Effector memory CD4-positive, alpha-beta T cell (primary cell): Measurements from ENCODE around the gene KLF11.

ENCODE experiments used
- DNase-seq, 3 donors: peaks; one replicate each; pipeline ENCODE4 v3.0.0-alpha.2; 2020
- H3K27ac ChIP-seq: 2 replicates; pipeline ENCODE4 v1.7.0; 2013; ENCODE audit warnings: mild to moderate bottlenecking, low read length, moderate library complexity; ENCODE audit not compliant: insufficient read depth, poor library complexity, severe bottlenecking
- H3K27me3 ChIP-seq: replicated peaks from 2 replicates; pipeline ENCODE4 v1.7.0; 2013; ENCODE audit warnings: mild to moderate bottlenecking, low read length; ENCODE audit not compliant: insufficient read depth, control insufficient read depth, poor library complexity, severe bottlenecking
- H3K36me3 ChIP-seq: 2 replicates; pipeline ENCODE4 v1.7.0; 2013; ENCODE audit warnings: mild to moderate bottlenecking, low read length, moderate library complexity; ENCODE audit not compliant: control insufficient read depth, insufficient read depth
- H3K4me1 ChIP-seq: 2 replicates; pipeline ENCODE4 v1.7.0; 2013; ENCODE audit warnings: low read length, mild to moderate bottlenecking; ENCODE audit not compliant: control insufficient read depth, insufficient read depth, poor library complexity, severe bottlenecking
- H3K4me3 ChIP-seq: 2 replicates; pipeline ENCODE4 v1.7.0; 2013; ENCODE audit warnings: low read length, low read depth, mild to moderate bottlenecking; ENCODE audit not compliant: insufficient read depth, poor library complexity, severe bottlenecking
- H3K9me3 ChIP-seq: 2 replicates; pipeline ENCODE4 v1.7.0; 2013; ENCODE audit warnings: mild to moderate bottlenecking, low read length, moderate library complexity; ENCODE audit not compliant: control insufficient read depth

The KLF11 gene

DNA sequence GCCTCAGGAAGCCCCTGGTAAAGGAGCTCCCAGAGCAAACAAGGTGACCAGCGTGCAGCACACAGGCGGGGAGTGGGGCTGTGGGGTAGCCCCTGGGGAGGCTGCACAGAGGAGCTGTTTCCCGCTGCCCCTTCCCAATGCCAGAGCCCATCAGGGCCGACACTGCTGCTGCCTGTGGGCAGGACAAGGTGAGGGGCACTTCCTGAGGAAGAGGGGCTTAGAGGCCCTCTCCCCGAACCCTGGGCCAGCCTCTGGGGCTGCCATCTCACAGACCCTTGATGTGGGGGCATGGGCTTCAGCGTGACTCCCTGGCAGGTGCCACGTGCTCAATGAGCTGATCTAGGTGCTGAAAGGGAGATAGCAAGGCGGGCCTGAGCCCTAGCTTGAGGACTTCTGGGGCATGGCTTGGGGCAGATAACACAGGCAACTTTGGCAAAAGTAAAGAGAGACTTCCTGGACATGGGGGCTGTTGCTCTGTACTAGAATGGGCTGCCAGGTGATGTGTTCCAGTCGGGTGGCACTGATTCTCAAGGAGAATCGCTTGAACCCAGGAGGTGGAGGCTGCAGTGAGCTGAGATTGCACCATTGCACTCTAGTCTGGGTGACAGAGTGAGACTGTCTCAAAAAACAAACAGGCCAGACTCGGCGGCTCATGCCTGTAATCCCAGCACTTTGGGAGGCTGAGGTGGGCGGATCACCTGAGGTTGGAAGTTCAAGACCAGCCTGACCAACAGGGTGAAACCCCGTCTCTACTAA, 9.9 kb upstream of the KLF11 start:
- Histone ChIP-seq H3K4me1 (peaks cover 26% of the 10 kb centered on the region), H3K36me3 (no peaks in the 10 kb centered on the region), H3K4me3 (no peak overlapping the region), H3K27me3 (no peaks in the 10 kb centered on the region), H3K9me3 (no peaks in the 10 kb centered on the region), H3K27ac (no peak overlapping the region)
- no peak for DNase-seq

DNA sequence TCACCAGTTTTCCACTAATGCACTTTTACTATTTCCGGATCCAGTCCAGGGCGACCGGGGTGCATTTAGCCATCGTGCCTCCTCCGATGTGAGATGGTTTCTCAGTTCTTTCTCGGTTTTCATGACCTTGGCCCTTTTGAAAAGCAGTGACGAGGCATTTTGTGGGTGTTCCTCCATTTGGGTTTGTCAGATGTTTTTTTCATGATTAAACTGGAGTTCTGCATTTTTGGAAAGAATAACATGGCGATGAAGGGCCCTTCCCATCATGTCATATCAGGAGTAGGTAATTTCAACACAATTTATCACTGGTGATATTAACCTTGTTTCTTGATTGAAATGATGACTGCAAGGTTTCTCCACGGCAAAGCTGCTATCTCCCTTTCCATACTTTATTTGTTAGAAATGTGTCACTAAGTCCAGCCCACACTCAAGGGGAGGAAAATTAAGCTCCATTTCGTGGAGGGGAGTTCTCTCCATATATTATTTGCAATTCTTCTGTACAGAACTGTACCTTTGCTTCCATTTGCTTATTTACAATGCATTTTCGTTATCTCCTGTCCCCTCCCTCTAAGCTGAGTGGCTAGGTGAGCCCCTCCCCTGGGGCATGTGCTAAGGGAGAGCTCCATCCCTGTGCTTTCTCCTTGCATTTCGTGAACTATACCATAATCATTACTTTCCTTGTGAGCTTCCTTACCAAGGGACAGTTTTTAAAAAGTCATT, 8.9 kb upstream of the KLF11 start:
- no peak overlapping the region for H3K27ac ChIP-seq
- no peaks in the 10 kb centered on the region for H3K36me3 ChIP-seq
- DNase-seq, result no peak
- no peak overlapping the region for H3K4me3 ChIP-seq
- H3K4me1 ChIP-seq, result peaks cover 15% of the 10 kb centered on the region
- H3K9me3 ChIP-seq, result no peaks in the 10 kb centered on the region
- H3K27me3 ChIP-seq, result no peaks in the 10 kb centered on the region

DNA sequence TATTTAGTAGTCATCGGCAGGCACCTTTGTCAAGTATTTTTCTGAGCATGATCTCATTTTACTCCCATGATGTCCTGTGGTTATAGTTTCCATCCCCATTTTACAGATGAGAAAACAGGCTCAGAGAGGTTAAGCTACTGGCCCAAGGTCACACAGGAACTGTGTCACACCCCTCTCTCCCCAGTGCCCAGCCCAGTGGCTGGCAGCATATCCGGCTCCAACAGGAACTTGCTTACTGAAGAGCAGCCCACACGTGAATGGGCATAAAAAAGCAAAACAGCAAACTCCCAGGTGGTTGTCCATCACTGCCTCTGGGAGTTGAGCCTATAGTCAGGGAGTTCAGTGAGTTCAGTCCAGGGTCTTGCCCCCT, 8.3 kb upstream of the KLF11 start:
- DNase-seq, result no peak
- no peaks in the 10 kb centered on the region for H3K9me3 ChIP-seq
- H3K27me3 ChIP-seq, result no peaks in the 10 kb centered on the region
- H3K4me1 ChIP-seq, result peaks cover 10% of the 10 kb centered on the region
- H3K27ac ChIP-seq, result no peak overlapping the region
- no peak overlapping the region for H3K4me3 ChIP-seq
- H3K36me3 ChIP-seq, result no peaks in the 10 kb centered on the region

DNA sequence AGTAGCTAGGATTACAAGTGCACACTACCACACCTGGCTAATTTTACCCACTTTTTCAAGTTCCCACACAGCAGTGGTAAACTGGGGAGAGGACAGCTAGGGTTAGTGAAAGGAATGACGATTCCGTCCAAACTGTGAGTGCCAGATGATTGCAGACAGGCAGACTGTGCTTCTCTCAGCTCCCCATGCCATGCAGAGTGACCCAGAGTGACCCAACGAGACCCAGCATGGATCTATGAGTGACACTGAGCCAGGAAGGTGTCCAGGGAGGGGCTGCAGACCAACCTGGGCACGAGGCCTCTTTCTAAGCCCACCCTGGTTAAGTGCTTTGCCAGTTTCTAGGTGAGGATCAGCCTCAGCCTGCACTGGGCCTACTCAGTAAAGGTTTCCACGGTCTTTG, 7.7 kb upstream of the KLF11 start:
- H3K36me3 ChIP-seq, result no peaks in the 10 kb centered on the region
- no peak overlapping the region for H3K4me3 ChIP-seq
- H3K9me3 ChIP-seq, result no peaks in the 10 kb centered on the region
- no peak overlapping the region for H3K27ac ChIP-seq
- peaks cover 7% of the 10 kb centered on the region for H3K4me1 ChIP-seq
- no peaks in the 10 kb centered on the region for H3K27me3 ChIP-seq
- DNase-seq, result no peak

DNA sequence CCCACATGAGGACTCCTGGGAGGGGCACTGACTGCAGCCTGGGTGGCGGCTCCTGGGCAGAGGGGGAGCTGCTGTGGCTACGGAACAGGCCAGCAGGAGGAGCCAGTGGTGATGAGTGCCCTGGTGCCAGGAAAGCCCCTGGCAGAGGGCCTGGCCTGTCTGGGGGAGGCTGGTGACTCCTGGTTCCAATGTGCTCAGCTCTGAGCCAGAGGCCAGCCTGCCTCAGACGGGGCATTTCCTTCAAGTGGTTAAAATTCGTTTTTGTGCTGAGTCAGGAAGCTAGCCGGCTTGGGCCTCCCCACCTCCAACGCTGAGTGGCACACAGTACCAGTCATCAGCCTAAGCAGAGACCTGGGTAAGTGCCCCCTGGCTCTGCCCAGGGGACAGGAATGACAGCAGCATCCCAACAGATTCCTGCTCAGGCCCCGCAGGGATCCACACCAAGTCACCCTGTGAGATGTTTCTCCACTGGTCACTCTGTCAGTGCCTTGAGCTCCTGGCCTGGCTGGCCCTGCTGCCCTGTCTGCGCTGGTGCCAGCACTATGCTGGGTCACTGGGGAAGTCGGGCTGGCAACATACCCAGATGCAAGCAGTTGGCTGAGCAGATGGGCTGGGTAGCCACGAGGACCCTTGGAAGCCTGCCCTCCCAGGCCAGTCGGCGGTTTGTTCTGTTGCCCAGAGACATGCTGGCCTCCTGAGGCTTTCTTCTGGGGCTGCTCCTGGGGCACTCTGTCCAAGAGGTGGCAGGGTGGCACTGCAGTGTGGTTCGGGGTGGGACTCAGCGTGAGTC, 7.1 kb upstream of the KLF11 start:
- H3K4me3 ChIP-seq, result no peak overlapping the region
- H3K27ac ChIP-seq, result no peak overlapping the region
- peaks cover 7% of the 10 kb centered on the region for H3K4me1 ChIP-seq

DNA sequence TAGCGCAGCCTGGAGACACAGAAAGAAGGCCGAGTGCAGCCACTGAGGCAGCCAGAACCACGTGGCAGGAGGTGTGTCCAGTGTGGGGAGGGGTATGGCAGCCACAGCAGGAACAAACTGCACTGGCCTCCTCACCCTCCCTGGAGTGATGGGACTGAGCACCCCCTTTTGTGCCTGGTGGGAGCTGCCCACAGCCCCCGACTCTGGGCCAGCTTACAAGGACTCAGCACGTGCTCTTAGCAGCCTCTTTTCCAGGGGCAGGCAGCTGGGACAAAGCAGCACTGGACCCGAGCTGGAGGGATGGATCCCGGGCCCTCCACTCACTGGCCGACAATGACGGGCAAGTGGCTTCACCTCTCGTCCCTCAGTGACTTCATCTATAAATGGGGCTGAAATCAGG, 5.2 kb upstream of the KLF11 start:
- Histone ChIP-seq H3K36me3 (no peaks in the 10 kb centered on the region), H3K4me3 (no peak overlapping the region), H3K4me1 (peaks cover 7% of the 10 kb centered on the region), H3K27ac (no peak overlapping the region), H3K9me3 (no peaks in the 10 kb centered on the region), H3K27me3 (no peaks in the 10 kb centered on the region)
- no peak for DNase-seq

More for the DNA sequence above, 7.1 kb upstream of the KLF11 start:
- Histone ChIP-seq H3K36me3 (no peaks in the 10 kb centered on the region), H3K9me3 (no peaks in the 10 kb centered on the region), H3K27me3 (no peaks in the 10 kb centered on the region)
- DNase-seq, result peak; percentile 33 to 46 (median 37)

DNA sequence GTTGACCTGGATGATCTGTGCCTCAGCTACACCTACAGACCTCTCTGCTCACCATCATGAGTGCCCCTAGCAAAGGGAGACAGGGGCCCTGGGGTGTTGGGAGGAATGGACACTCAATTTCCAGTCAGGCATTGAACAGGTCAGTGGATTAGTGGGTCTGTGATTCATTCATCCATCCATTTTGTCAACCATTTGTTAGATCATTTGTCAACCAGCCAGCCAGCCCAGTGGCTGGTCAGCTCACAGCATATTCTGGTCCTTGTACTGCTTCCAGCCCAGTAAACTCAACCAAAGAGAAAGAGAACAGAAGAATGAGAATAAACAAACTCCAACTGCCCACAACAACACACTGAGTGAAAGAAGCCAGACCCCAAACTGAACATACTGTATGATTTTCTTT, 4.6 kb upstream of the KLF11 start:
- Histone ChIP-seq H3K27ac (no peak overlapping the region), H3K27me3 (no peaks in the 10 kb centered on the region), H3K9me3 (no peaks in the 10 kb centered on the region), H3K4me1 (peaks cover 7% of the 10 kb centered on the region), H3K36me3 (no peaks in the 10 kb centered on the region), H3K4me3 (no peak overlapping the region)
- no peak for DNase-seq

DNA sequence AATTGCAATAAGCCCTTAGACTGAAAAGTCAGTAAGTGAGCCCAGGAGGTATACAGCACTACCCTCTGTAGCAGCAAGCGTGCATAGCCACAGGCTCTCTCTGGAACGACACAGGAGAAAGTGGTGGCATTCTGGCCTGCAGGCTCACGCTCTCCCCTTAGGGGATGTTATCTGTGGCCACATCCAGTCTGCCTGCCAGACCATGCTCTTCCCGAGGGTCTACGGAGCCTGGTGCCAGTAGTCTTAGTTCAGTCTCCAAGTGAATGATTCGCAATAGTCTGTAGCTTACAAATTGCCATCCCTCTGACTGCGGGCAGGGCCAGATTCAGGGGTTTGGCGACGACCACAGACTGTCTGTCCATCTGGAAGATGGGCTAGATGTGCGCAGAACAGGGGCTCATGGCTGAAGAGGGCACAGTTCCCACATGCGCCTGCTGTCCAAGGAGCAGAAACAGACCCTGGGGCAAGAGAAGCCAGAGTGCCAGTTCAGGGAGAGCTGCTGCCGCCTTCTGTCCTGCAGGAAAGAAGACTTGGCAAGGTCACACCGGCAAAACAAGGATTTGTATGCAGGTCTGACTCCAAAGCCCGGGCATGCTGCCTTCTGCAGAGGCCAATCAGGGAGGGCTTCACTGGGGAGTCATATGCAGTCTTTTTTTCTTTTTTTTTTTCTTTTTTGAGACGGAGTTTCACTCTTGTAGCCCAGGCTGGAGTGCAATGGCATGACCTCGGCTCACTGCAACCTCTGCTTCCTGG, 3.5 kb upstream of the KLF11 start:
- Histone ChIP-seq H3K4me3 (no peak overlapping the region), H3K4me1 (peaks cover 10% of the 10 kb centered on the region), H3K36me3 (no peaks in the 10 kb centered on the region), H3K9me3 (no peaks in the 10 kb centered on the region), H3K27me3 (no peaks in the 10 kb centered on the region), H3K27ac (no peak overlapping the region)
- no peak for DNase-seq

DNA sequence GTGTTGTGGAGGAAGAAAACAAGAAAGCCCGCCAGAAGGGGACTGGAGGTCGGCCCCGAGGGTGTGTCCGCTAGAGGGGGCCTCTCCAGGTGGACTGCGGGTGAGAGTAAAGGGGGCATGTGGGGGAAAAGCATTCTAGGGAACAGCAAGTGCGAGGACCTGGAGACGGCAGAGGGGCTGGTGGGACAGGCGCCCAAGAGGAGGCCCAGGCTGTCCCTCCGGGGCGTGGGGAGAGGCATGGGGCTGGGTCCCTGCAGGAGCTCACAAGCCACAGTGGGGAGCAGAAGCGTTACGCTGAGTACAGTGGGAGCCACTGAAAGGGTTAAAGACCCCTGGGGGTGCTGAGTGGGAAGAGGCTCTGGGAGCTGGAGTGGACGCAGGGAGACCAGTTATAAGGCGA, 1.6 kb upstream of the KLF11 start:
- H3K27ac ChIP-seq, result no peak overlapping the region
- peaks cover 3% of the 10 kb centered on the region for H3K4me1 ChIP-seq
- no peak for DNase-seq
- no peaks in the 10 kb centered on the region for H3K27me3 ChIP-seq
- no peak overlapping the region for H3K4me3 ChIP-seq
- no peaks in the 10 kb centered on the region for H3K9me3 ChIP-seq
- peaks cover 4% of the 10 kb centered on the region for H3K36me3 ChIP-seq
